ENCODE data around the gene PDSS1.
"Not testable (repeated sequence)": the region's sequence is repeated elsewhere in the genome, so short reads cannot be mapped to it uniquely, and the experiment has no call there.

Gene PDSS1

DNA sequence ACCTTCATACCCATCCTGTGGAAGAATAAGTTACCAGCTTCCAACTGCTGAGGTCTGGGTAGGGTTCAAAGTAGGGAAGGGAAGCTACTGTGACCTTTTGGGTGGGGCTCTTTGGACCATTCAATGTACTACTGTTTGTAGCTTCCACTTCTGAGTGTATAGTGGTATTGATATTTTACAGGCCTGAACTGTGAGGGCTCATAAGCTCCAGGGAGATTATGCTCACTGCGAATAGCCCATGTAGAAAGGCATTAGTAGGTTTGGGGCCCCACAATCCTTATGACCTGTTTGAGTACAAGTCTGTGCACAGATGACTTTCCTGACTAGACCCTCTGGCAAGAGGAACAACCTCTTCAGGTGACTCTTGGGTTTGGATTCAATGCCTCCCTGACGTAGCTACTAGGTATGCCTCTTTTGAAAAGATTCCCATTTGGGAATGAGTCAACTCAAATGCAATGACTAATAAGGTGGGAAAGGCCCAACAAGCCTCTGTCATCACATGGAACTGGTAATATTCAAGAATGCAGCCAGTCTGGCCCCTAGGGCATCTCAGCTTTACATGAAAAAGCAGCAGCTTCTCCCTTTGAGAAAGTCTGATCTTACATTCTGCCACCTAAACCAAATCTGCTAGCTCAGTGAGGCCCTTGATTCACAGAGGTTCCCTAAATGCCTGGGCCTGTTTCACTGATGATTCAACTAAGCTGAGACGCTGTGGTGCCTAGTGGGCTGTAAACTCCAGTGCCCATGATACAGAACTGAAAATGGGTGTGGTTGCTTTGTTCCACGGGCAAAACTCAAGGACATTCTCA lies 83.5 kb downstream of the PDSS1 start:
- ATAC-seq, result peak; percentile 90
- peak overlapping the region; percentile 41 for H3K4me3 Mint-ChIP-seq
- H3K4me1 Mint-ChIP-seq, result peaks cover 71% of the 10 kb centered on the region
- H3K27ac Mint-ChIP-seq, result peak overlapping the region; percentile 85
- H3K36me3 Mint-ChIP-seq (ENCODE audit: low read depth), result peaks cover 4% of the 10 kb centered on the region
- H3K27me3 Mint-ChIP-seq, result no peaks in the 10 kb centered on the region
- peak; percentile 23 for DNase-seq
- H3K9me3 Mint-ChIP-seq, result no peaks in the 10 kb centered on the region

DNA sequence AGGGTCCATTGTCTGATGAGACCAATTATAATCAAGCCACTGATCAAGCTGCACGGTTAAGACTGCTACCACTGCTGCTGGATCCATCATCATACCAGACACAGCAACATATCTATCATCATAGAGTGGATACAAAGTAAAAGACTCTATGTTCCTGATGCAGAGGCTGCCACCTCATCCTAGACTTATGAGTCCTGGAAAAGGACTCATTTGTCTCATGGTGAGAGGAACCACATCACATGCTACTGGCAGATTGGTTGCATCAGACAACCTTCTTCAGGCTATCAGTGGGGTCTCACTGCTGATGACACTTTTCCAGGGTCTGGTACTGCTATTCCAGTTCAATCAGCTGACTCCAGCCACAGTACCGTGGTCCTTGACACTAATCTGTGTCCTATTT lies 84.3 kb downstream of the PDSS1 start:
- peak overlapping the region; percentile 41 for H3K4me3 Mint-ChIP-seq
- peaks cover 4% of the 10 kb centered on the region for H3K36me3 Mint-ChIP-seq (ENCODE audit: low read depth)
- ATAC-seq (peak; percentile 53), DNase-seq (no peak)
- peaks cover 71% of the 10 kb centered on the region for H3K4me1 Mint-ChIP-seq
- peak overlapping the region; percentile 85 for H3K27ac Mint-ChIP-seq
- H3K27me3 Mint-ChIP-seq, result no peaks in the 10 kb centered on the region
- no peaks in the 10 kb centered on the region for H3K9me3 Mint-ChIP-seq

DNA sequence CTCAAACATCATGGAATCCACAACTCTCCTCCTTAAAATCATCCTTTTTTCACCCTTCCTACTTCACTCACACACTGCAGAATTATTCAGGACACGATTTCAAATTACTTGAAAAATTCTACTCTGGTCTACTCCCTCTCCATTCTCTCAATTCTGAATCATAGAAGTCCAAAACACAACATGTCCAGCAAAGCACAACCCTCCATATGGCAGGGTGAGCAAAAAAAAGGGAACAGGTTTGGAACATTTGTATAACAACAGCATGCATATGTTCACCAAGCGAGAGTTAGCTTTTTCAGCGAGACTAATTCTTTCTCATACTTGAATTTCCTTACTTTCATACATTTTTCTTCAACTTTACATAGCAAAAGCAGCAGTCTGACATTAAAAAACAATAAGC lies 89.9 kb downstream of the PDSS1 start:
- Mint-ChIP-seq H3K27ac (no peak overlapping the region), H3K9me3 (no peaks in the 10 kb centered on the region), H3K36me3 (ENCODE audit: low read depth) (peaks cover 23% of the 10 kb centered on the region), H3K4me3 (no peak overlapping the region), H3K27me3 (no peaks in the 10 kb centered on the region), H3K4me1 (peaks cover 46% of the 10 kb centered on the region)
- ATAC-seq (no peak), DNase-seq (no peak)

DNA sequence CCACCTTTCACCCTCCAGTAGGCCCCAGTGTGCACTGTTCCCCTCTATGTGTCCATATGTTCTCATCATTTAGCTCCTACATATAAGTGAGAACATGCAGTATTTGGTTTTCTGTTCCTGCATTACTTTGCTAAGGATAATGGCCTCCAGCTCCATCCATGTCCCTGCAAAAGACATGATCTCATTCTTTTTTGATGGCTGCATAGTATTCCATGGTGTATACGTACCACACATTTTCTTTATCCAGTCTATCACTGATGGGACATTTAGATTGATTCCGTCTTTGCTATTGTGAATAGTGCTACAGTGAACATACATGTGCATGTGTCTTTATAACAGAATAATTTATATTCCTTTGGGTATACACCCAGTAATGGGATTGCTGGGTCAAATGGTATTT lies 92.3 kb downstream of the PDSS1 start:
- not testable (repeated sequence) for H3K27me3 Mint-ChIP-seq, ATAC-seq, H3K27ac Mint-ChIP-seq, DNase-seq, H3K9me3 Mint-ChIP-seq, H3K4me3 Mint-ChIP-seq
- H3K36me3 Mint-ChIP-seq (ENCODE audit: low read depth), result peaks cover 23% of the 10 kb centered on the region
- peaks cover 36% of the 10 kb centered on the region for H3K4me1 Mint-ChIP-seq

DNA sequence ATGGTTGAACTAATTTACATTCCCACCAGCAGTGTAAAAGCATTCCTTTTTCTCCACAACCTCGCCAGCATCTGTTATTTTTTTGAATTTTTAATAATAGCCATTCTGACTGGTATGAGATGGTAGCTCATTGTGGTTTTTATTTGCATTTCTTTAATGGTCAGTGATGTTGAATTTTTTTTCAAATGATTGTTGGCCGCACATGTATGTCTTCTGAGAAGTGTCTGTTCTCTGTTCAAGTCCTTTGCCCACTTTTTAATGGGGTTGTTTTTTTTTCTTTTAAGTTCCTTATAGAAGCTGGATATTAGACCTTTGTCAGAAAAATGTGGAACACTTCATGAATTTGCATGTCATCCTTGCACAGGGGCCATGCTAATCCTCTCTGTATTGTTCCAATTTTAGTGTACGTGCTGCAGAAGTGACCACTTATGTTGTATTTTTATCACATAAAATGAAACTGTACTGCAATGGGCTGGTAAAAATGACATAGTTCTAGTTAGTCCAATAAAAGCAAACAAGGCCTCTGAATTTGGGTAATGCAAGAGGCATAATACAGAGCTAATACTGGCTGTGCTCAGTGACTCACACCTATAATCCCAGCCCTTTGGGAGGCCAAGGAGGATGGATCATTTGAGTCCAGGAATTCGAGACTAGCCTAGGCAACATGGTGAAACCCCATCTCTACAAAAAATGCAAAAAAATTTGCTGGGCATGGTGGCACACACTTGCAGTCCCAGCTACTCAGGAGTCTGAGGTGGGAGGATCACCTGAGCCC lies 92.9 kb downstream of the PDSS1 start:
- Mint-ChIP-seq H3K27me3 (no peaks in the 10 kb centered on the region), H3K9me3 (no peaks in the 10 kb centered on the region), H3K4me1 (peaks cover 38% of the 10 kb centered on the region), H3K27ac (no peak overlapping the region), H3K4me3 (no peak overlapping the region), H3K36me3 (ENCODE audit: low read depth) (peaks cover 27% of the 10 kb centered on the region)
- DNase-seq (no peak), ATAC-seq (no peak)

DNA sequence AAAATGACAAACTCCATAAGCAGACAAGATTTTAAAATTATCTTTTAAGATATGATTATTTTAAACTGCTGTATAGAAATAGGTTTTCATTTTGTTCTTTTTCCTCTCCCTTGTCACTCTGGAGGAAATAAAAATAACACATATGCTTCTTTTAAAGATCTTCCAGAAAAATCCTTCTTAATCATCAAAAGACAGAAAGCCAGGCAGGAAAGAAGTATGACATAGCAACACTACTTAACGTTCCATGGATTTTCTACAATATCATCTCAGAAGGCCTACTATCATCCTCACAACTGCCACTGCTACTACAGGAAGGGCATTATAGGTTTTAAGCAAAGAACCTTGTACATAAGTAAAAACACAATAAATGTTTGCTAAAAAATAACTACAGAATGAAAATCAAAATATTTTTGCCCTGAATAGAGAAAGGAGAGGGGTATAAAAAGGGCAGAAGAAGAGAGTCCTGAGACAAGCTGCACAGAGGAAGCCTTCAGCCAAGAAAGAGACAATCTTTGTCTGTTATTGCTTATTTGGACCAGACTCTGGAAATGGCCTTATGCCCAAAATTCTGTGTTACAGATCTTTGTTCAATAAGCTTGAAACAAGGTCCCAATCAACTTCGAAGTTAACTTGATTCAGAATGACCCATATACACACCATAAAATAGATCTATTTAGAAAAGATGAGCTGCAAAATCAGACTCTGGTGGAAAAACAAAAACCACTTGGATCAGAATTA lies 95.4 kb downstream of the PDSS1 start:
- no peak overlapping the region for H3K27ac Mint-ChIP-seq

More for the DNA sequence above, 95.4 kb downstream of the PDSS1 start:
- H3K36me3 Mint-ChIP-seq (ENCODE audit: low read depth), result peaks cover 19% of the 10 kb centered on the region
- ATAC-seq (no peak), DNase-seq (no peak)
- H3K4me3 Mint-ChIP-seq, result no peak overlapping the region
- H3K27me3 Mint-ChIP-seq, result no peaks in the 10 kb centered on the region
- peaks cover 3% of the 10 kb centered on the region for H3K9me3 Mint-ChIP-seq
- peaks cover 42% of the 10 kb centered on the region for H3K4me1 Mint-ChIP-seq
